Karpas-422 (cell line): ENCODE measurements around the gene ITPRID2. TPM values are rescaled to one million over a fixed set of nuclear protein-coding genes. Genes with fewer than 3 reads are reported as not detected.

Source experiments
- DNase-seq: peaks from one replicate; pipeline ENCODE4 v3.0.0-alpha.2; 2015
- H2AFZ ChIP-seq: fragments of 200-600 bp; sonication (generic); 2 replicates; pipeline ENCODE4 v1.6.1; 2014; ENCODE audit warnings: antibody characterized with exemption, low read length, mixed read lengths
- H3K27ac ChIP-seq: fragments of 200-600 bp; sonication (generic); 2 replicates; pipeline ENCODE4 v1.5.1; 2014; ENCODE audit warnings: mild to moderate bottlenecking, low read length, moderate library complexity
- H3K27me3 ChIP-seq: fragments of 200-600 bp; sonication (generic); 2 replicates; pipeline ENCODE4 v1.6.1; 2014; ENCODE audit warnings: low read length, mixed read lengths
- H3K36me3 ChIP-seq: fragments of 200-600 bp; sonication (generic); 2 replicates; pipeline ENCODE4 v1.6.1; 2014; ENCODE audit warnings: low read length, mixed read lengths; ENCODE audit not compliant: insufficient read depth
- H3K4me1 ChIP-seq: fragments of 200-600 bp; sonication (generic); 2 replicates; pipeline ENCODE4 v1.6.1; 2014; ENCODE audit warnings: mild to moderate bottlenecking, low read length, mixed read lengths
- H3K4me2 ChIP-seq: fragments of 200-600 bp; sonication (generic); 2 replicates; pipeline ENCODE4 v1.6.1; 2014; ENCODE audit warnings: low read length, low read depth, mild to moderate bottlenecking; ENCODE audit not compliant: poor library complexity, severe bottlenecking
- H3K4me3 ChIP-seq: fragments of 200-600 bp; sonication (generic); 2 replicates; pipeline ENCODE4 v1.5.1; 2014; ENCODE audit warnings: mild to moderate bottlenecking, antibody characterized with exemption, low read length, mixed read lengths
- H3K79me2 ChIP-seq: fragments of 200-600 bp; sonication (generic); 2 replicates; pipeline ENCODE4 v1.6.1; 2014; ENCODE audit warnings: mild to moderate bottlenecking, low read length, mixed read lengths
- H3K9ac ChIP-seq: fragments of 200-600 bp; sonication (generic); 2 replicates; pipeline ENCODE4 v1.6.0; 2014; ENCODE audit warnings: low read length
- H3K9me2 ChIP-seq: fragments of 200-600 bp; sonication (generic), shearing (Covaris generic); replicated peaks from 2 replicates; pipeline ENCODE4 v1.6.0; 2014; ENCODE audit warnings: mild to moderate bottlenecking, low read length, moderate library complexity; ENCODE audit not compliant: insufficient read depth
- H3K9me3 ChIP-seq: fragments of 300-700, 200-600 bp; sonication (generic); 2 replicates; pipeline ENCODE4 v1.6.1; 2014; ENCODE audit warnings: low read length, mixed read lengths
- H4K20me1 ChIP-seq: fragments of 200-600 bp; sonication (generic); 2 replicates; pipeline ENCODE4 v1.6.1; 2014; ENCODE audit warnings: mild to moderate bottlenecking, antibody characterized with exemption, low read length, low read depth; ENCODE audit not compliant: insufficient read depth
- total RNA-seq: library from RNA; depleted of rRNA; stranded (reverse); fragments of >200 nt; shearing (Covaris generic); gene quantifications from 2 replicates; pipeline ENCODE4 v1.2.3, GENCODE V29; 2014; ENCODE audit warnings: low replicate concordance

ITPRID2 gene
- total RNA-seq, 1 experiment from 2014 or later = 136 TPM

- no peaks in the 10 kb centered on the region for H3K9me2 ChIP-seq
- no peak overlapping the region for H3K27ac ChIP-seq
- no peak overlapping the region for H2AFZ ChIP-seq
- H3K36me3 ChIP-seq = no peaks in the 10 kb centered on the region
- H4K20me1 ChIP-seq = no peaks in the 10 kb centered on the region
- no peaks in the 10 kb centered on the region for H3K4me1 ChIP-seq
- no peaks in the 10 kb centered on the region for H3K9me3 ChIP-seq
- H3K4me3 ChIP-seq = no peak overlapping the region
- no peak overlapping the region for H3K9ac ChIP-seq
- no peaks in the 10 kb centered on the region for H3K79me2 ChIP-seq
- no peaks in the 10 kb centered on the region for H3K27me3 ChIP-seq
- H3K4me2 ChIP-seq = no peak overlapping the region
- no peak for DNase-seq
Observed at GRCh38 chr2:181862583-181863281, 28.8 kb upstream of the ITPRID2 start.

- H3K9me3 ChIP-seq = no peaks in the 10 kb centered on the region
- H3K4me1 ChIP-seq = no peaks in the 10 kb centered on the region
- no peak overlapping the region for H3K4me3 ChIP-seq
- no peak overlapping the region for H3K27ac ChIP-seq
- DNase-seq = no peak
- H3K9me2 ChIP-seq = no peaks in the 10 kb centered on the region
- H4K20me1 ChIP-seq = no peaks in the 10 kb centered on the region
- H3K4me2 ChIP-seq = no peak overlapping the region
- H3K79me2 ChIP-seq = no peaks in the 10 kb centered on the region
- no peak overlapping the region for H3K9ac ChIP-seq
- no peaks in the 10 kb centered on the region for H3K27me3 ChIP-seq
- H3K36me3 ChIP-seq = no peaks in the 10 kb centered on the region
- no peak overlapping the region for H2AFZ ChIP-seq
Observed at GRCh38 chr2:181872178-181872577, 19.4 kb upstream of the ITPRID2 start.

GRCh38 chr2:181876614-181877063 is 14.9 kb upstream of the ITPRID2 start:
- no peaks in the 10 kb centered on the region for H3K4me1 ChIP-seq
- no peak overlapping the region for H3K4me3 ChIP-seq
- H4K20me1 ChIP-seq = no peaks in the 10 kb centered on the region
- H3K79me2 ChIP-seq = no peaks in the 10 kb centered on the region
- H3K36me3 ChIP-seq = no peaks in the 10 kb centered on the region
- H3K9ac ChIP-seq = no peak overlapping the region
- no peak overlapping the region for H3K27ac ChIP-seq
- no peak overlapping the region for H2AFZ ChIP-seq
- H3K4me2 ChIP-seq = no peak overlapping the region
- no peaks in the 10 kb centered on the region for H3K9me3 ChIP-seq
- H3K27me3 ChIP-seq = no peaks in the 10 kb centered on the region
- no peak for DNase-seq
- H3K9me2 ChIP-seq = no peaks in the 10 kb centered on the region

GRCh38 chr2:181877181-181877664 is 14.3 kb upstream of the ITPRID2 start:
- no peak overlapping the region for H3K4me3 ChIP-seq
- H3K4me1 ChIP-seq = no peaks in the 10 kb centered on the region
- no peak overlapping the region for H3K27ac ChIP-seq
- no peak for DNase-seq
- no peak overlapping the region for H2AFZ ChIP-seq
- no peak overlapping the region for H3K9ac ChIP-seq
- H3K36me3 ChIP-seq = no peaks in the 10 kb centered on the region
- no peaks in the 10 kb centered on the region for H3K9me3 ChIP-seq
- no peaks in the 10 kb centered on the region for H3K9me2 ChIP-seq
- no peak overlapping the region for H3K4me2 ChIP-seq
- H3K27me3 ChIP-seq = no peaks in the 10 kb centered on the region
- no peaks in the 10 kb centered on the region for H4K20me1 ChIP-seq
- no peaks in the 10 kb centered on the region for H3K79me2 ChIP-seq

GRCh38 chr2:181878448-181878847 is 13.1 kb upstream of the ITPRID2 start:
- Histone ChIP-seq H3K9me2 (no peaks in the 10 kb centered on the region), H2AFZ (no peak overlapping the region), H4K20me1 (no peaks in the 10 kb centered on the region), H3K79me2 (no peaks in the 10 kb centered on the region), H3K27me3 (no peaks in the 10 kb centered on the region), H3K9me3 (no peaks in the 10 kb centered on the region), H3K4me3 (no peak overlapping the region), H3K27ac (no peak overlapping the region), H3K4me1 (no peaks in the 10 kb centered on the region), H3K9ac (no peak overlapping the region), H3K4me2 (no peak overlapping the region), H3K36me3 (no peaks in the 10 kb centered on the region)
- no peak for DNase-seq

- H3K4me1 ChIP-seq = no peaks in the 10 kb centered on the region
- H3K9me2 ChIP-seq = no peaks in the 10 kb centered on the region
- DNase-seq = no peak
- H3K36me3 ChIP-seq = no peaks in the 10 kb centered on the region
- no peak overlapping the region for H2AFZ ChIP-seq
- no peaks in the 10 kb centered on the region for H3K79me2 ChIP-seq
- H3K4me3 ChIP-seq = no peak overlapping the region
- no peak overlapping the region for H3K27ac ChIP-seq
- H4K20me1 ChIP-seq = no peaks in the 10 kb centered on the region
- H3K27me3 ChIP-seq = no peaks in the 10 kb centered on the region
- H3K9me3 ChIP-seq = no peaks in the 10 kb centered on the region
- H3K4me2 ChIP-seq = no peak overlapping the region
- H3K9ac ChIP-seq = no peak overlapping the region
Observed at GRCh38 chr2:181879295-181879694, 12.2 kb upstream of the ITPRID2 start.

GRCh38 chr2:181882246-181883020 is 9.1 kb upstream of the ITPRID2 start:
- no peak overlapping the region for H3K4me2 ChIP-seq
- H3K9me2 ChIP-seq = no peaks in the 10 kb centered on the region
- H3K4me1 ChIP-seq = no peaks in the 10 kb centered on the region
- no peak for DNase-seq
- no peaks in the 10 kb centered on the region for H3K9me3 ChIP-seq
- H3K79me2 ChIP-seq = no peaks in the 10 kb centered on the region
- H4K20me1 ChIP-seq = no peaks in the 10 kb centered on the region
- no peak overlapping the region for H3K27ac ChIP-seq
- no peak overlapping the region for H2AFZ ChIP-seq
- no peaks in the 10 kb centered on the region for H3K36me3 ChIP-seq
- H3K27me3 ChIP-seq = no peaks in the 10 kb centered on the region
- no peak overlapping the region for H3K9ac ChIP-seq
- no peak overlapping the region for H3K4me3 ChIP-seq

- H3K36me3 ChIP-seq = no peaks in the 10 kb centered on the region
- no peak overlapping the region for H3K9ac ChIP-seq
- no peaks in the 10 kb centered on the region for H4K20me1 ChIP-seq
- no peaks in the 10 kb centered on the region for H3K4me1 ChIP-seq
- no peak overlapping the region for H2AFZ ChIP-seq
- H3K27me3 ChIP-seq = no peaks in the 10 kb centered on the region
- H3K79me2 ChIP-seq = no peaks in the 10 kb centered on the region
- no peak overlapping the region for H3K27ac ChIP-seq
- no peak overlapping the region for H3K4me2 ChIP-seq
- H3K9me3 ChIP-seq = no peaks in the 10 kb centered on the region
- DNase-seq = no peak
- no peak overlapping the region for H3K4me3 ChIP-seq
- H3K9me2 ChIP-seq = no peaks in the 10 kb centered on the region
Observed at GRCh38 chr2:181884601-181885000, 6.9 kb upstream of the ITPRID2 start.
